Hepatocyte (in vitro differentiated cells): ENCODE results near the gene MAP3K5. TPM values are rescaled to one million over a fixed set of nuclear protein-coding genes. Genes with fewer than 3 reads are reported as not detected.

Source experiments
- DNase-seq: peaks from one replicate; pipeline ENCODE4 v3.0.0-alpha.2; 2016; ENCODE audit warnings: low spot score
- H2AFZ ChIP-seq: fragments of 200-600 bp; sonication (generic); 2 replicates; pipeline ENCODE4 v1.6.0; 2016; ENCODE audit warnings: antibody characterized with exemption, mild to moderate bottlenecking
- H3K27ac ChIP-seq: fragments of 200-600 bp; sonication (generic); 2 replicates; pipeline ENCODE4 v1.5.1; 2016; ENCODE audit warnings: mild to moderate bottlenecking
- H3K27me3 ChIP-seq: fragments of 200-600 bp; sonication (generic); 2 replicates; pipeline ENCODE4 v1.6.1; 2016
- H3K36me3 ChIP-seq: fragments of 200-600 bp; sonication (generic); replicated peaks from 2 replicates; pipeline ENCODE4 v1.5.1; 2016; ENCODE audit warnings: low read depth; ENCODE audit not compliant: insufficient read depth
- H3K4me1 ChIP-seq: fragments of 200-600 bp; sonication (generic); 2 replicates; pipeline ENCODE4 v1.5.1; 2016; ENCODE audit warnings: mild to moderate bottlenecking, moderate library complexity; ENCODE audit not compliant: insufficient read depth
- H3K4me2 ChIP-seq: fragments of 200-600 bp; sonication (generic); 2 replicates; pipeline ENCODE4 v1.6.0; 2016
- H3K4me3 ChIP-seq: fragments of 200-600 bp; sonication (generic); 2 replicates; pipeline ENCODE4 v1.5.1; 2016; ENCODE audit warnings: mild to moderate bottlenecking
- H3K79me2 ChIP-seq: fragments of 200-600 bp; sonication (generic); 2 replicates; pipeline ENCODE4 v1.6.0; 2017; ENCODE audit warnings: mild to moderate bottlenecking
- H3K9me2 ChIP-seq: fragments of 200-600 bp; sonication (generic); replicated peaks from 2 replicates; pipeline ENCODE4 v1.6.0; 2017; ENCODE audit warnings: mild to moderate bottlenecking; ENCODE audit not compliant: insufficient read depth
- H3K9me3 ChIP-seq: fragments of 200-600 bp; sonication (generic); 2 replicates; pipeline ENCODE4 v1.5.1; 2016; ENCODE audit warnings: low read depth, mild to moderate bottlenecking
- H4K20me1 ChIP-seq: fragments of 200-600 bp; sonication (generic); 2 replicates; pipeline ENCODE4 v1.6.0; 2016; ENCODE audit warnings: mild to moderate bottlenecking; ENCODE audit not compliant: insufficient read depth, poor library complexity, severe bottlenecking
- CTCF ChIP-seq: fragments of 200-600 bp; sonication (generic); IDR thresholded peaks from 2 replicates; pipeline ENCODE4 v1.5.1; 2016; ENCODE audit warnings: antibody characterized with exemption, mild to moderate bottlenecking; ENCODE audit not compliant: poor library complexity
- EZH2 ChIP-seq: fragments of 200-600 bp; sonication (generic); IDR thresholded peaks from 2 replicates; pipeline ENCODE4 v1.6.1; 2016; ENCODE audit warnings: antibody characterized with exemption, mild to moderate bottlenecking, borderline replicate concordance
- EZH2phosphoT487 ChIP-seq: fragments of 200-600 bp; sonication (generic); IDR thresholded peaks from one replicate; pipeline ENCODE4 v1.6.1; 2018; ENCODE audit warnings: antibody characterized with exemption, mild to moderate bottlenecking, low read depth, moderate library complexity; ENCODE audit not compliant: unreplicated experiment, severe bottlenecking
- WGBS: methylation state at CpG from one replicate; pipeline ENCODE4 v1.1.6; 2016; ENCODE audit warnings: low lambda C conversion rate; ENCODE audit errors: missing lambda C conversion rate; 5-methylcytosine and 5-hydroxymethylcytosine counted together
- polyA plus RNA-seq: library from polyadenylated mRNA; unstranded; fragments of >200 nt; fragmentation: Nextera tagmentation; extraction: Ambion mirVana; gene quantifications from 2 replicates; pipeline ENCODE4 v1.2.1, GENCODE V29; 2016
- total RNA-seq: library from RNA; depleted of rRNA; stranded (reverse); fragments of >200 nt; gene quantifications from 2 replicates; pipeline ENCODE4 v1.2.3, GENCODE V29; 2014

The MAP3K5 gene
- total and polyA plus RNA-seq, 2 experiments from 2014 or later: 2.2 to 5.9 TPM

GRCh38 chr6:136562211-136562610 lies 230.1 kb downstream of the MAP3K5 start:
- WGBS: 93% methylated on average over 2 of the region's 2 CpGs
- no peak for TF ChIP-seq CTCF
- no peak for TF ChIP-seq EZH2phosphoT487
- no peak for TF ChIP-seq EZH2

GRCh38 chr6:136553166-136553787 lies 239.0 kb downstream of the MAP3K5 start:
- TF ChIP-seq EZH2: no peak
- TF ChIP-seq CTCF: no peak
- no peak for TF ChIP-seq EZH2phosphoT487
- Histone ChIP-seq H3K4me2 (no peak overlapping the region), H3K4me3 (no peak overlapping the region), H3K27ac (no peak overlapping the region), H3K79me2 (peaks cover 13% of the 10 kb centered on the region), H3K27me3 (peaks cover 11% of the 10 kb centered on the region), H3K9me2 (no peaks in the 10 kb centered on the region), H2AFZ (no peak overlapping the region), H4K20me1 (peaks cover 6% of the 10 kb centered on the region), H3K36me3 (no peaks in the 10 kb centered on the region), H3K4me1 (no peaks in the 10 kb centered on the region), H3K9me3 (no peaks in the 10 kb centered on the region)
- no peak for DNase-seq
- 88% methylated on average over 5 of the region's 5 CpGs for WGBS

More at GRCh38 chr6:136562211-136562610, 230.1 kb downstream of the MAP3K5 start:
- no peak overlapping the region for H3K4me3 ChIP-seq
- no peak for DNase-seq
- H4K20me1 ChIP-seq: no peaks in the 10 kb centered on the region
- no peaks in the 10 kb centered on the region for H3K79me2 ChIP-seq
- H3K27me3 ChIP-seq: no peaks in the 10 kb centered on the region
- H3K4me2 ChIP-seq: no peak overlapping the region
- no peaks in the 10 kb centered on the region for H3K9me2 ChIP-seq
- H3K36me3 ChIP-seq: no peaks in the 10 kb centered on the region
- H3K4me1 ChIP-seq: no peaks in the 10 kb centered on the region
- H3K27ac ChIP-seq: no peak overlapping the region
- no peaks in the 10 kb centered on the region for H3K9me3 ChIP-seq
- H2AFZ ChIP-seq: no peak overlapping the region

GRCh38 chr6:136552054-136552453 lies 240.2 kb downstream of the MAP3K5 start:
- Histone ChIP-seq H3K4me2 (no peak overlapping the region), H3K79me2 (peaks cover 24% of the 10 kb centered on the region), H3K9me3 (no peaks in the 10 kb centered on the region), H3K27ac (no peak overlapping the region), H3K4me3 (no peak overlapping the region), H3K9me2 (no peaks in the 10 kb centered on the region), H3K36me3 (no peaks in the 10 kb centered on the region), H4K20me1 (peaks cover 6% of the 10 kb centered on the region), H3K4me1 (no peaks in the 10 kb centered on the region), H3K27me3 (peaks cover 11% of the 10 kb centered on the region), H2AFZ (no peak overlapping the region)
- TF ChIP-seq CTCF: no peak
- TF ChIP-seq EZH2phosphoT487: no peak
- no peak for TF ChIP-seq EZH2
- DNase-seq: no peak
- 71% methylated on average over 4 of the region's 4 CpGs for WGBS

- WGBS: 45% methylated on average over 8 of the region's 8 CpGs
- no peaks in the 10 kb centered on the region for H3K9me2 ChIP-seq
- H3K4me1 ChIP-seq: no peaks in the 10 kb centered on the region
- no peaks in the 10 kb centered on the region for H3K36me3 ChIP-seq
- TF ChIP-seq CTCF (no peak), EZH2phosphoT487 (no peak), EZH2 (no peak)
- H3K79me2 ChIP-seq: peaks cover 33% of the 10 kb centered on the region
- peak overlapping the region; percentile 94 for H2AFZ ChIP-seq
- H3K4me2 ChIP-seq: peak overlapping the region; percentile 95
- H3K27me3 ChIP-seq: peaks cover 11% of the 10 kb centered on the region
- DNase-seq: no peak
- peaks cover 6% of the 10 kb centered on the region for H4K20me1 ChIP-seq
- peak overlapping the region; percentile 68 for H3K4me3 ChIP-seq
- H3K9me3 ChIP-seq: no peaks in the 10 kb centered on the region
- H3K27ac ChIP-seq: peak overlapping the region; percentile 80
Measured at GRCh38 chr6:136551103-136551502, 241.2 kb downstream of the MAP3K5 start.
